SK-N-DZ (cell line): ENCODE data around the gene CALN1.
"Not testable (repeated sequence)": the region's sequence is repeated elsewhere in the genome, so short reads cannot be mapped to it uniquely, and the experiment has no call there.

Experiments
- DNase-seq: peaks from one replicate; pipeline ENCODE4 v3.0.0-alpha.2; 2015; ENCODE audit warnings: low spot score

The CALN1 gene

GRCh38 chr7:71871446-71871845, 540.7 kb downstream of the CALN1 start:
- no peak for DNase-seq

GRCh38 chr7:71870812-71871211, 541.3 kb downstream of the CALN1 start:
- no peak for DNase-seq

- no peak for DNase-seq
Measured at GRCh38 chr7:71868797-71869196, 543.3 kb downstream of the CALN1 start.

GRCh38 chr7:71867626-71868025, 544.5 kb downstream of the CALN1 start:
- DNase-seq = no peak

- no peak for DNase-seq
Measured at GRCh38 chr7:71865172-71865571, 547.0 kb downstream of the CALN1 start.

GRCh38 chr7:71864130-71864529, 548.0 kb downstream of the CALN1 start:
- DNase-seq = no peak

- DNase-seq = no peak
Measured at GRCh38 chr7:71860572-71860971, 551.6 kb downstream of the CALN1 start.

GRCh38 chr7:71857338-71857737, 554.8 kb downstream of the CALN1 start:
- no peak for DNase-seq

GRCh38 chr7:71854546-71855397, 557.4 kb downstream of the CALN1 start:
- no peak for DNase-seq

GRCh38 chr7:71851776-71852498, 560.2 kb downstream of the CALN1 start:
- DNase-seq = no peak

GRCh38 chr7:71846160-71846559, 566.0 kb downstream of the CALN1 start:
- no peak for DNase-seq

GRCh38 chr7:71843676-71844075, 568.5 kb downstream of the CALN1 start:
- no peak for DNase-seq

GRCh38 chr7:71842786-71843185, 569.4 kb downstream of the CALN1 start:
- no peak for DNase-seq

GRCh38 chr7:71842381-71842780, 569.8 kb downstream of the CALN1 start:
- DNase-seq = no peak

- DNase-seq = no peak
Measured at GRCh38 chr7:71835056-71835455, 577.1 kb downstream of the CALN1 start.

- no peak for DNase-seq
Measured at GRCh38 chr7:71829515-71829914, 582.6 kb downstream of the CALN1 start.

GRCh38 chr7:71828361-71828760, 583.8 kb downstream of the CALN1 start:
- no peak for DNase-seq

- DNase-seq = no peak
Measured at GRCh38 chr7:71826141-71826540, 586.0 kb downstream of the CALN1 start.

GRCh38 chr7:71824006-71824760, 588.0 kb downstream of the CALN1 start:
- DNase-seq = no peak

GRCh38 chr7:71822406-71822805, 589.7 kb downstream of the CALN1 start:
- DNase-seq = not testable (repeated sequence)

- no peak for DNase-seq
Measured at GRCh38 chr7:71817916-71818315, 594.2 kb downstream of the CALN1 start.

GRCh38 chr7:71808115-71808514, 604.0 kb downstream of the CALN1 start:
- no peak for DNase-seq
